Gastrocnemius medialis (tissue), 4 donors: ENCODE results near the gene RAI1.

Experiments
- CTCF ChIP-seq, 5 experiments: fragments of 450-650 bp in 3 of 5; fragments of 200-600 bp in 2 of 5; sonication (generic) in 2 of 5; IDR thresholded peaks in 4 of 5; conservative IDR thresholded peaks in 1 of 5; 1 replicate in 4 of 5; 2 replicates in 1 of 5; pipeline ENCODE4 v1.5.1; 2016 to 2019; ENCODE audit warnings: antibody characterized with exemption in 5 of 5, mild to moderate bottlenecking in 3 of 5, moderate library complexity in 3 of 5
- POLR2A ChIP-seq, 2 donors: fragments of 450-650 bp; IDR thresholded peaks; one replicate each; pipeline ENCODE4 v1.6.1; 2017; ENCODE audit warnings: antibody characterized with exemption in 2 of 2, mild to moderate bottlenecking in 2 of 2, moderate library complexity in 2 of 2

GRCh38 chr17:17682293-17682736 is 1.1 kb downstream of the RAI1 start:
- TF ChIP-seq CTCF (IDR thresholded peaks at IDR 0.05 in 4 of 5, conservative IDR thresholded peaks at IDR 0.05 in 1 of 5), result no peak
- TF ChIP-seq POLR2A (IDR thresholded peaks at IDR 0.05), result no peak
